ENCODE data around the gene R3HDM2. TPM values are rescaled to one million over a fixed set of nuclear protein-coding genes. Genes with fewer than 3 reads are reported as not detected.

R3HDM2 gene
- total RNA-seq, 2 donors from 2014 or later = 82.7 to 116 TPM

DNA sequence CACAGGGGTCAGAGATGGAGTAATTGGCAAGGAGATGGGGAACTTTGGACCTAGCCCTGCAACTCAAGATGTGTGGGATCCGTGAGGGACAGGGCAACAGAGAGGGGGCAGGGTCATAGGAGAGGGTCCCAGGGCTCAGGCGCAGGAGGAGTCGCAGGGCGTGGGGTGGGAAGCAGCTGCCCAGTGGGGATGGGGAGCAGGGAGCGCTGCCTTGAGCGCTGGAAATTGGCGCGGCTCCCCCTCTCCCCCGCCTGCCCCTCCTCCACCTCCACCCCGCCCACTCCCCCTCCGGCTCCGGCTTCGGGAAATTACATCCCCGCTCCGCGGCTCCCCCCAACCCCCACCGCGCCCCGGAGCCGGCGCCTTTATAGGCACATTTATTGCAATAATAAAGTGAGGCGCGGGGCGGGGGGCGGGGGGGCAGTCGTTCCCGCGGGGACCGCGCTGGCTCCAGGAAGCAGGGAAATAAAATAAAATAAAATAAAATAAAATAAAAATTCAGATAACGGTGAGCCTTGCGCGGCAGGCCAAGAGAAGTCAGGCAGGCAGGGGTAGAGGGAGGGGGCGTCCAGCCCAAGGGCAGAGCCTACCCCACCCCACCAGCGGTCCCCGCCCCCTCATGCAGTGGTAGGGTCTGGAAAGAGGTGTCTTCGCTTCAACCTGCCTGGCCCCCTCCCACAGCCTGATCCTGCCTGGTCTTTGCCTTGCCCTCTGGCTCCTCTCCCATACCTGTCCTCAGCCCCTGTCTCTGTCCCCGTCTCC, 210.7 kb downstream of the R3HDM2 start:
- Mint-ChIP-seq H3K4me3 (peak overlapping the region; percentile 30), H3K4me1 (peaks cover 41% of the 10 kb centered on the region), H3K27ac (no peak overlapping the region), H3K36me3 (ENCODE audit: low read depth) (no peaks in the 10 kb centered on the region), H3K27me3 (ENCODE audit: insufficient read depth) (peaks cover 94% of the 10 kb centered on the region), H3K9me3 (no peaks in the 10 kb centered on the region)
- TF ChIP-seq, protein P1, sequence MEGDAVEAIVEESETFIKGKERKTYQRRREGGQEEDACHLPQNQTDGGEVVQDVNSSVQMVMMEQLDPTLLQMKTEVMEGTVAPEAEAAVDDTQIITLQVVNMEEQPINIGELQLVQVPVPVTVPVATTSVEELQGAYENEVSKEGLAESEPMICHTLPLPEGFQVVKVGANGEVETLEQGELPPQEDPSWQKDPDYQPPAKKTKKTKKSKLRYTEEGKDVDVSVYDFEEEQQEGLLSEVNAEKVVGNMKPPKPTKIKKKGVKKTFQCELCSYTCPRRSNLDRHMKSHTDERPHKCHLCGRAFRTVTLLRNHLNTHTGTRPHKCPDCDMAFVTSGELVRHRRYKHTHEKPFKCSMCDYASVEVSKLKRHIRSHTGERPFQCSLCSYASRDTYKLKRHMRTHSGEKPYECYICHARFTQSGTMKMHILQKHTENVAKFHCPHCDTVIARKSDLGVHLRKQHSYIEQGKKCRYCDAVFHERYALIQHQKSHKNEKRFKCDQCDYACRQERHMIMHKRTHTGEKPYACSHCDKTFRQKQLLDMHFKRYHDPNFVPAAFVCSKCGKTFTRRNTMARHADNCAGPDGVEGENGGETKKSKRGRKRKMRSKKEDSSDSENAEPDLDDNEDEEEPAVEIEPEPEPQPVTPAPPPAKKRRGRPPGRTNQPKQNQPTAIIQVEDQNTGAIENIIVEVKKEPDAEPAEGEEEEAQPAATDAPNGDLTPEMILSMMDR (conservative IDR thresholded peaks at IDR 0.05) = no peak
- 5 to 18% methylated on average over 6 to 29 of the region's 38 CpGs for WGBS, 2 experiments (ENCODE audit: insufficient coverage in 1 of 2, insufficient read length in 1 of 2)
- H3K27ac ChIP-seq (ENCODE audit: low read depth, low read length) = no peak overlapping the region
- no peak for DNase-seq
- peaks cover 98% of the 10 kb centered on the region for H3K27me3 ChIP-seq (ENCODE audit: control insufficient read depth, insufficient read depth, low read length, poor library complexity, severe bottlenecking)
- no peaks in the 10 kb centered on the region for H3K36me3 ChIP-seq (ENCODE audit: control insufficient read depth, insufficient read depth, low read length)
- peaks cover 4% of the 10 kb centered on the region for H3K4me1 ChIP-seq (ENCODE audit: control insufficient read depth, insufficient read depth, low read length)
- H3K4me3 ChIP-seq (ENCODE audit: low read length) = peak overlapping the region; percentile 45
- no peak overlapping the region for H3K9ac ChIP-seq (ENCODE audit: extremely low read depth, low read length, poor library complexity, severe bottlenecking)
- H3K9me3 ChIP-seq (ENCODE audit: control insufficient read depth, low read length) = no peaks in the 10 kb centered on the region

DNA sequence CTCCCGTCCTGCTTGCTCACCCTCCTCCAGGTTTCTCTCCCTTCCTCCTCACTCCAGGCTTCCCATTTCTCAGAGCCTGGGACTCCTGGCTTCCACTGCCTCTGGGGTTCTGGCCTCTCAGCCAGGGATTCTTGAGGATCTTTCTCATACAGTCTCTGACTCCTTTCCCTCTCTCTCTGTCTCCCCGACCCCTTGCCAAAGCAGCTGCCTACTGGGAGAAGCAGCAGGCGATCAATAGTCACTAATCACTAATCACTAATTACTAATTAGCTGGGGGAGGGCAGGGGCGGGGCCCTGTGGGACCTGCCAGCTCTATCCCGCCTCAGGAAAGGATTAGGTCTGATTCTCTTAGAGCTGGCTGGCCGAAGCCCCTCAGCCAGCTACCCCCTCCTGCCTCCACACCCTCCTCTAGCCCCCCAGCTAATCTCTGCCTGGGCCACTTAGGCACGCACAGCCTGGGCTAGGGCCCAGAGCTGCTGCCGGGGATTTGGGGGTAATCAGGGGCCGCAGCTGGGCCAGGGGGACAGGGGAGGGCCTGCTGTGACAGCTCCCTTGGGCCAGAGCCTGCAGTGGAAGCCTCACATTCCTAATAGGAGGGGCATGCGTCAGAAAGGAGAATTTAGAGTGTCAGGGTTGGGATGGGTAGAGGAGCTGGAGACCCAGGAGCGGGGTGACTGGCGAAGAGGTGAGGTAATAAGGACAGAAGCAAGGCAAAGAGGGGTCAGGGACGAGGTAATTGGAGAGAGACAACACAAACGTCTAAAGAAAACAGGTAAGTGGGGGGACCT, 211.4 kb downstream of the R3HDM2 start:
- Mint-ChIP-seq H3K27ac (no peak overlapping the region), H3K27me3 (ENCODE audit: insufficient read depth) (peaks cover 94% of the 10 kb centered on the region), H3K36me3 (ENCODE audit: low read depth) (no peaks in the 10 kb centered on the region), H3K4me3 (peak overlapping the region; percentile 30), H3K9me3 (no peaks in the 10 kb centered on the region), H3K4me1 (peaks cover 41% of the 10 kb centered on the region)
- TF ChIP-seq, protein P1 (conservative IDR thresholded peaks at IDR 0.05) = no peak
- H3K27ac ChIP-seq (ENCODE audit: low read depth, low read length) = no peak overlapping the region
- no peaks in the 10 kb centered on the region for H3K36me3 ChIP-seq (ENCODE audit: control insufficient read depth, insufficient read depth, low read length)
- DNase-seq = peak; percentile 67
- H3K4me3 ChIP-seq (ENCODE audit: low read length) = peak overlapping the region; percentile 45
- peaks cover 4% of the 10 kb centered on the region for H3K4me1 ChIP-seq (ENCODE audit: control insufficient read depth, insufficient read depth, low read length)
- peaks cover 98% of the 10 kb centered on the region for H3K27me3 ChIP-seq (ENCODE audit: control insufficient read depth, insufficient read depth, low read length, poor library complexity, severe bottlenecking)
- H3K9me3 ChIP-seq (ENCODE audit: control insufficient read depth, low read length) = no peaks in the 10 kb centered on the region
- H3K9ac ChIP-seq (ENCODE audit: extremely low read depth, low read length, poor library complexity, severe bottlenecking) = no peak overlapping the region
- 23 to 32% methylated on average over 5 to 14 of the region's 14 CpGs for WGBS, 2 experiments (ENCODE audit: insufficient coverage in 1 of 2, insufficient read length in 1 of 2)

DNA sequence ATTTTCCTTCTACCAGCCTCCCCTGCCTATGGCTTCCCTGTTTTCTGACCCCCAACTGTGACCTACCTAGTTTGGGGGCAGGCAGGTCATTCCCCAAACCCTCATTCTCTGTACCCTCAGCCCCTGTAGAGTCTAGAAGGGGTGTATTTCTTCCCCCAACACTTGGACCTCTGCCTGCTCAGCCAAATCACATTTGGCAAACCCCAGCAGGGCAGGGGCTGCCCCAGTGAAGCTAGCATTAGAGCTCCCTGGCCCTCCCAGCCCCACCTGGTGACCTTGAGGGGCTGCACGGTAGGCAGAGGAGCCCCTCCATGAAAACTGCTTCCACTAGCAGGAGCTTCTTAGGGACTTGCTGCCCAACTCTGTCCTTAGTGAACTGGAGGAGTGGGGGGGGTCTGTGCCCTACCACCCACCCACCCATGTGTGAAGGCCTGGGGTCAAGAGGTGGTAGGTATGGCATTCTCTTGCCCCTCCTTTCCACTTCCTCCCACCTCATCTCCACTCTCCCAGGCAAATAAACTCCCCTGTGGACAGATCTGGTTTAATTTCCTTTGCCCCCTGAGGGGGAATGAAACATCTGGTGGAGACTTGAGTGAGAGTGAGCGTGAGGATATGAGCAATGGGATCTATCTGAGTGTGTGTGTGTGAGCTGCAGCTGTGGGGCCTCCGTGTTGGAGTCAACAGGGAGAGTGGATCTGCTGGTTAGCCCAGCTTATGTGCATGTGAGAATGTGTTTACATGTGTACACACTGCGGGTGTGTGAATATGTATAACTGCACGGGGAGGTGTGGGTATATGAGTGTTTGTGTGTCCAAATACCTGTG, 212.6 kb downstream of the R3HDM2 start:
- Mint-ChIP-seq H3K27me3 (ENCODE audit: insufficient read depth) (peaks cover 94% of the 10 kb centered on the region), H3K27ac (no peak overlapping the region), H3K9me3 (no peaks in the 10 kb centered on the region), H3K4me3 (peak overlapping the region; percentile 48), H3K4me1 (peaks cover 49% of the 10 kb centered on the region), H3K36me3 (ENCODE audit: low read depth) (no peaks in the 10 kb centered on the region)
- Histone ChIP-seq H3K36me3 (ENCODE audit: control insufficient read depth, insufficient read depth, low read length) (no peaks in the 10 kb centered on the region), H3K9me3 (ENCODE audit: control insufficient read depth, low read length) (no peaks in the 10 kb centered on the region), H3K27me3 (ENCODE audit: control insufficient read depth, insufficient read depth, low read length, poor library complexity, severe bottlenecking) (peaks cover 97% of the 10 kb centered on the region), H3K9ac (ENCODE audit: extremely low read depth, low read length, poor library complexity, severe bottlenecking) (no peak overlapping the region), H3K4me1 (ENCODE audit: control insufficient read depth, insufficient read depth, low read length) (peaks cover 4% of the 10 kb centered on the region), H3K4me3 (ENCODE audit: low read length) (no peak overlapping the region), H3K27ac (ENCODE audit: low read depth, low read length) (no peak overlapping the region)
- TF ChIP-seq, protein P1 (conservative IDR thresholded peaks at IDR 0.05) = no peak
- WGBS, 2 experiments (ENCODE audit: insufficient coverage in 1 of 2, insufficient read length in 1 of 2) = 71 to 74% methylated on average over 3 to 5 of the region's 5 CpGs
- no peak for DNase-seq
